GM19467 (cell line): ENCODE results near the gene SKIC2.
"Not testable (repeated sequence)": the region's sequence is repeated elsewhere in the genome, so short reads cannot be mapped to it uniquely, and the experiment has no call there.

Experiments used
- ATAC-seq: cut with Tn5 transposase; IDR thresholded peaks from one replicate; pipeline ENCODE4 v1.9.1; 2021; ENCODE audit warnings: mild to moderate bottlenecking, moderate library complexity; ENCODE audit not compliant: unreplicated experiment

The SKIC2 gene

DNA sequence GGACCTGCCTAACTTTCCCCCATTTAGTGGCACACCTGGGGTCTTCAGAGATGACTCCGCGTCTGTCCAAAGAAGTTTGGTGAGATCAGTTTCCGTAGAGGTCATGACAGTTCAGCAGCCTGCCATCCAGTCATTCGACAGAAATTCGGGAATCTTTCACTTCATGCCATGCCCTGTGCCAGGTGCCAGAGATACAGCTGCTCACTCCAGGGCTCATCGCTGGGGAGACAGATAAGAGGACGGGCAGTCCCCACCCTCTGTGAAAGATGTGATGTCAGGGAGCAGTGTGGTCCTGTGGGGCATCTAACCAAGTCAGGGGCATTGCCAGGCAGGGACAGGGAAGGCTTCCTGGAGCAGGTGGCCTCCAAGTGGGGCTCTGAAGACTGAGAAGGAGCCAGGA lies 44.3 kb downstream of the SKIC2 start:
- not testable (repeated sequence) for ATAC-seq

DNA sequence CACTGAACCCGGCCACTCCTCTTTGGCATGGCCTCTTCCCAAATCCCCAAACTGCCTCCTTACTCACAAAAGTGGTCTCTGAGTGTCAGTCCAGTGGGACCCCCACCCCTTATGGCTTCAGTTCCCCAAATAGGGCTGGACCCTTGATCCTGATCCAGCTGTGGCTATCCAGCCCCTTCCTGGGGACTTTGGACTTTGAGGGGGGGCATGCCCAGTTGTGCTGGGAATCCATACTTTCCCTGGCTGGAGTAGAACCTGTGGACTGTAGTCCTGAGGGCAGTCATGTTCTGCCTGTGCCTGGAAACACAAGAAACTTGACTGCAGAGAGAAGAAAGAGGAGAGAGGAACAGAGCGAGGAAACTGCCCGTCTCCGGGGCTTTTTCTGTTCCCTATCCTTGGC lies 45.4 kb downstream of the SKIC2 start:
- not testable (repeated sequence) for ATAC-seq

DNA sequence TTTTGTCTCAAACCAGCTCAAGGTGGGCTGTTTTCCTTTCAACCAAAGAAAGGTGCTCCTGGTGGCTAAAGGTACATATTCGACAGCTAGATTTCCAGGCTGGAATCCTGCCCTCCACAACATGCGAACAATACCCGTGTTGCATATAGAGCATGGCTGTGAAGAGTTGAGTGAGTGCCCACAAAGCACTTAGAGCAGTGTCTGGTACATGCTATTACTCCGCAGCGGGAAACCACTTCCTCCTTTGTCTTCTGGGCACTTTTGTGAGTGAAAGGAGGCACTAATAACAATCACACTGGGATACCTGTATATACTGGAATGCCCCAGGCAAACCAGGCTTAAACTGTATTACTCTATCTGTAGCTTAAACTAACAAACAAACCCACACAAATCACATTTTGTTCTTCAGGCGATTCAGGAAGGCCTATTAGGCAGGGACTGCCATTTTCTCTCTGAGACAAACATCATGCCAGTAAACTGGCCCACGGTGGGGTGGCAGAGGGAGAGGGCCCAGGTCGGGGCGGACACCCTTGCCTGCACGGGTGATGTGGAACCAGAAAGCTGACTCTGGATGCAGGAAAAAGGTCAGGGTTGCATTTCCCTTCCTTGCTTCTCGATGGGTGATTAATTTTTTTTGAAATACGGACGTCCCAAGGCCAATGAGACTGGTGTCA lies 46.0 kb downstream of the SKIC2 start:
- not testable (repeated sequence) for ATAC-seq

DNA sequence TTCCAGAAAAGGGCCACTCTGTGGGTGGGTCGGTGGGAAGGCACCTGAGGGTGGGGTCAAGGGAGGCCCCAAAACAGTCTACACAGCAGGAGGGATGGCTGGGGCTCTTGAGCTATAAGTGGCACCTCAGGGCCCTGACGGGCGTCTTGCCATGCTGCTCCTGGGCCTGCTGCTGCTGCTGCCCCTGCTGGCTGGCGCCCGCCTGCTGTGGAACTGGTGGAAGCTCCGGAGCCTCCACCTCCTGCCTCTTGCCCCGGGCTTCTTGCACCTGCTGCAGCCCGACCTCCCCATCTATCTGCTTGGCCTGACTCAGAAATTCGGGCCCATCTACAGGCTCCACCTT lies 46.5 kb downstream of the SKIC2 start:
- ATAC-seq = not testable (repeated sequence)

DNA sequence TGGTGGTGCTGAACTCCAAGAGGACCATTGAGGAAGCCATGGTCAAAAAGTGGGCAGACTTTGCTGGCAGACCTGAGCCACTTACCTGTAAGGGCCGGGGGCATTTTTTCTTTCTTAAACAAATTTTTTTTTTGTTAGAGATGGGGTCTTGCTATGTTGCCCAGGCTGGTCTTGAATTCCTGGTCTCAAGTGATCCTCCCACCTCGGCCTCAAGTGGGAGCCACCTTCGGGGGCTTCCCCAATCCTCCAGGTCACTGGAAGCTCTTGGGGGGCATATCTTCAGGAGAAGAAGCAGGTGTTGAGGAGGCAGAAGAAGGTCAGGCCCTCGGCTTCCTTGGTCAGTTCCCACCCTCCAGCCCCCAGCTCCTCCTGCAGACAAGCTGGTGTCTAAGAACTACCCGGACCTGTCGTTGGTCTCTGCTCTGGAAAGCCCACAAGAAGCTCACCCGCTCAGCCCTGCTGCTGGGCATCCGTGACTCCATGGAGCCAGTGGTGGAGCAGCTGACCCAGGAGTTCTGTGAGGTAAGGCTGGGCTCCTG lies 47.1 kb downstream of the SKIC2 start:
- ATAC-seq = not testable (repeated sequence)

DNA sequence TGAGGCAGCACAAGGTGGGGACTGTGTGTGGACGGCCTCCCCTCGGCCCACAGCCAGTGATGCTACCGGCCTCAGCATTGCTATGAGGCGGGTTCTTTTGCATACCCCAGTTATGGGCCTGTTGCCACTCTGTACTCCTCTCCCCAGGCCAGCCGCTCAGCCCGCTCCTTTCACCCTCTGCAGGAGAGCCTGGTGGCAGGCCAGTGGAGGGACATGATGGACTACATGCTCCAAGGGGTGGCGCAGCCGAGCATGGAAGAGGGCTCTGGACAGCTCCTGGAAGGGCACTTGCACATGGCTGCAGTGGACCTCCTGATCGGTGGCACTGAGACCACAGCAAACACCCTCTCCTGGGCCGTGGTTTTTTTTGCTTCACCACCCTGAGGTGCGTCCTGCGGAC lies 48.1 kb downstream of the SKIC2 start:
- ATAC-seq = not testable (repeated sequence)

DNA sequence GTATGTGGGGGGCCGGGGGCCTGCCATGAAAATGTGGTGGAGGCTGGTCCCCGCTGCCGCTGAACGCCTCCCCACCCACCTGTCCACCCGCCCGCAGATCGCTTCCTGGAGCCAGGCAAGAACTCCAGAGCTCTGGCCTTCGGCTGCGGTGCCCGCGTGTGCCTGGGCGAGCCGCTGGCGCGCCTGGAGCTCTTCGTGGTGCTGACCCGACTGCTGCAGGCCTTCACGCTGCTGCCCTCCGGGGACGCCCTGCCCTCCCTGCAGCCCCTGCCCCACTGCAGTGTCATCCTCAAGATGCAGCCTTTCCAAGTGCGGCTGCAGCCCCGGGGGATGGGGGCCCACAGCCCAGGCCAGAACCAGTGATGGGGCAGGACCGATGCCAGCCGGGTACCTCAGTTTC lies 49.1 kb downstream of the SKIC2 start:
- ATAC-seq = not testable (repeated sequence)

DNA sequence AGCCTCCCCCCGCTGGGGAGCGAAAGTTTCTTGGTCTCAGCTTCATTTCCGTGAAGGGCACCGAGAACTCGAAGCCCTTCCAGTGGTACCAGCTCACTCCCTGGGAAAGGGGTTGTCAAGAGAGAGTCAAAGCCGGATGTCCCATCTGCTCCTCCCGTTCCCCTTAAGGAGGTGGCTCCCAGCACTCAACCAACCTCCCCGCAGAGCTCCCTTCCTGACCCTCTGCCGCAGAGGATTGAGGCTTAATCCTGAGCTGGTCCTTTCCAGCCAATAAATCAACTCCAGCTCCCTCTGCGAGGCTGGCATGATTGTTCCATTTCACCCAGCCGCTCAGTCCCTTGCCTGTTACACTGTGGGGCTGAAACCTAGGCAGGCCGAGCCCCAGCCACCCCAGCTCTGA lies 49.6 kb downstream of the SKIC2 start:
- ATAC-seq = not testable (repeated sequence)

DNA sequence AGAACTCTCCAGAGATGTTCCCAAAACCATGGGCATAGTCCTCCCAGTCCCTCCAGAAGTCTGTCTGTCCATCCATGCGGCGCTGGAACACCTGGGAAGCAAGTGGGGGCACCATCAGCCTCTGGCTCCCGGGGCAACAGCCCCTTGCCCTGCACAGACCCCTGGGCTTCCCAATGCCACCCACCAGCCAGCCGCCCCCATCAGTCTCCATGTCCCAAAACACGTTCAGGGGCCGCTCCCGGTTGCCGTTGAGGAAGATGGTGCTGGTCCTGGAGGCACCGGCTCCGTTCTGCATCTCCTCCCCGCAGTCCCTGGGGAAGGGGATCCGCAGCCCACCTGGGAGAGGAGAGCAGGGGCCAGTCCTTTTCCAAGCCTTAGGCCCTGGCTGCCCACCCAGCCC lies 50.6 kb downstream of the SKIC2 start:
- ATAC-seq = not testable (repeated sequence)

DNA sequence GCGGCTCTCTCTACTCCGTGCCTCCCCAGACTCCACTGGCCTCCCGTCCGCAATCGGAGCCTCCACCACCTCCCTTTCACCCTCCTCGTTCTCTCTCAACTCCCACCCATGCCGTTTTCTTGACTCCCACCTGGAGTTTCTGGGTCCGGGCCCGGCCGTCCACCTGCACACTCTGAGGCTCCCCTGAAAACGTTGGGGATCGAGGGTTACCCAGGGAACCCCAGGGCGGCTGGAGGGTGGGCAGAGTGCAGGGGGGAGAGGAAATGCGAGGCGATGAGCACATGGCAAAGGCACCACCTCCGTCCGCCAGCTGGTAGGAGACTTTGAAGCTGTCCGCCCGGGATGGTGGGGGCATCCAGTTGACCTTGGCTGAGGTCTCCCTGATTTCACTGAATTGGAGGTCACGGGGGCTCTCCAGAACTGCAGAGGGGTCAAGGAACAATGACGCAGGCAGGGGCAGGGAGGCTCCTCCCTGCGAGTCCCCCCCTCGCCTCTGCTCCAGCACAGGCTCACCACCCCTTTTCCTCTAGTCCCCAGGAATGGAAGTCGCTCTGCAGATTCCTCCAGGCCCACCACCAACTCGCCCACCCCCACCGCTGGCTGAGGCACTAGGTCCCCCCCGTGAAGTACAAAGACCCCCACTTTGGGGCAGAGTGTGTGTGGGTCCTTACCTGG lies 52.0 kb downstream of the SKIC2 start:
- ATAC-seq = not testable (repeated sequence)

DNA sequence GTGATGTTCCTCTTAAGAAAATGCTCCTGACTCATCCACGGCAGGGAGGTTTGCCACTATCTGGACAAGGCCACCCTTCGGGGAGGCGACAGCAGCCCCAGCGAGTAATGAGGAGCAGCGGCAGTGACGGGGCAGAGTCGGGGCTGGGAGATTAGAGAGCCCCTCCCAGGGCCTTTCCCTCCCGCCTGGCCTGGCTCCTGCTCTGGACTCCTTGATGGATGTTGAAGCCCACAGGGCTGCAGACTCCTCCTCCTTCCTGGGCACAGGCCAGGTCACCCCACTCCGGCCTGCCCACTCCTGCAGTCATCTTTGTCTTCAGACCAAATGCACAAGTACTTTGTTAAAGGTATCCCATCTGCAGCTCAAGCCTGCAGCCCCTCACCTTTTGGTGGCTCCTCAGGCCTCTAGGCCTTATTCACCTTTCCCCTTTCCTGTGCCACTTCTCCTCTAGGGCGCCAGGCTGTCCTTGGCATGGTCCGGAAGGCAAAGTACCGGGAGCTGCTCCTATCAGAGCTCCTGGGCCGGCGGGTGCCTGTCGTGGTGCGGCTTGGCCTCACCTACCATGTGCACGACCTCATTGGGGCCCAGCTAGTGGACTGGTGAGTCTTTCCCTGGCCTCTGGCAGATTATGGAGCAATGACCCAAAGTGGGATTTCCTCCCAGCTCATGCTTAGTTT lies 54.1 kb downstream of the SKIC2 start:
- ATAC-seq = not testable (repeated sequence)

DNA sequence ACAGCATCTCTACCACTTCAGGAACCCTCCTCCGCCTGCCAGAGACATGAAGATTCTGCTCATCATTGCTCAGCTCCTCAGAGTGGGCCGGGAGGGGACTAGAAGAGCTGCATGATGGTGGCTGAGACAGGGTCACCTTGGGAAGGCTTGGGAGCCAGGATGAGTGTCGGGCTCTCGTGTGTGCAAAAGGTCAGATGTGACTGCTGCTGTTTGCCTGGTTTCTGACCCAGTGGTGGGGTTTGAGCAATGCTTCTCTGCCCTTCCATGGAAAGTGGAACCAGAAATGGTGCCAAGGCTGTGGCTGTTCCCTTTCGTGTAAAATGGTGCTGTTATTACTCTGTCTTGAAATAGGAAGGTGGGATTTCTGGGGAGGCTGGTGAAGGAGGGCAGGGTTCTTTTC lies 54.8 kb downstream of the SKIC2 start:
- not testable (repeated sequence) for ATAC-seq

DNA sequence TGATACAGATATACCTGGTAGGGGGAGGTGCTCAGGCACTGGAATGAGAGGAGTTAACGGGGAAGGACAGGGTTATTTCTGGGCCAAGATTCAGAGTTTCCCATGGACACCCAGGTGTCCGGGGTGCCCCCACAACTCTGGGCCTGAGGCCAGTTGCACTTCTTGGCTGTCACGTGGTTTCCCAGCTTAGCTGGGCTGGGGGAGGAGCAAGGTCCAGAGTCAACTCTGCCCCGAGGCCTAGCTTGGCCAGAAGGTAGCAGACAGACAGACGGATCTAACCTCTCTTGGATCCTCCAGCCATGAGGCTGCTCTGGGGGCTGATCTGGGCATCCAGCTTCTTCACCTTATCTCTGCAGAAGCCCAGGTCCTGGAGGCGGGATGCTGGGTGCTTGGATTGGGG lies 55.6 kb downstream of the SKIC2 start, which contains the start of gene C4B:
TSS of gene C4B (plus strand) at position 249 of the 400 bp plus-strand sequence. CDS start at position 300, 51 bp downstream.
- not testable (repeated sequence) for ATAC-seq
